ENCODE results near the gene FNBP1.

DNA sequence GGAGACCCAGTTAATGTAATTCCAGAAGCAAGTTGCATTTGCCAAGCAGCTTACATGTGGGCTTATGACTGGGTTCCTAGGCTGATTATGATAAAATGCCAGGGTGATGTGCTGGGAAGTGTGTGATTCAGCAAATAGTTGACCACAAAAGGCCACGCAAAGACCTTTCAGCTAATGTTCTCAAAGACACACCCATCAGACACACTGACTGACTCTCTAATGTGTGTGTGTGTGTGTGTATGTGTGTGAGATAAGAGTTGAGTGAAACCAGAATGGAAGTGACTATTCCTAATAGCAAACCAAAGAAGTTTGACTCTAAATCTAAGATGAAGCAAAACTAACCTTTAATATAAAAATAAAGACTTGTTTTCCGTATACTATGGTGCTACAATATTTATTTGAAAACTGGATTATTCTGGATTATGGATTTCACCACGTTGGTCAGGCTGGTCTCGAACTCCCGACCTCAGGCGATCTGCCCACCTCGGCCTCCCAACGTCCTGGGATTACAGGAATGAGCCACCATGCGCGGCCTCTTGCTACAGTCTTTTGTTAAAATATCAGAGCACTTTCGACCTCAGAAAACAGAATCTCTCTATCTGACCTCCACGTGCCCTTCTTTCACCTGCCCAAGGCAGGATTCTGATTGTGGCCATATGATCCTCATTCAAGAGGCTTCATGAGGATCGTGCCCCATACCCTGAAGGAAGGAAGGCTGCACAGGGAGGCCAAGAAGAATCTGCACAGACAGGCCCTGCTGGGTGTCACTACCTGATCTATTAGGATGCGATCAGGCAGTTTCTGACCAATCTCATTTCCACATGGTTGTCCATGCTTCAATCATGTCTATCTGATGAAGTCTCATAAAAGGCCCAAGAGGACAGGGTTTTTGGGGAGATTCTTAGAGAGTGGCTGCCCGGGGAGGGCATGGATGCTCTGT is 132.1 kb downstream of the FNBP1 start:
- TF ChIP-seq YY1 (IDR thresholded peaks at IDR 0.05; ENCODE audit: insufficient read depth, insufficient read length) (no peak), ZNF274 (IDR thresholded peaks at IDR 0.05; ENCODE audit: low read depth, low read length) (no peak)
